ENCODE data around the gene TTLL7.

- TF ChIP-seq POLR2A (IDR thresholded peaks at IDR 0.05) (no peak), CTCF (IDR thresholded peaks at IDR 0.05) (peak in 1 of 7 experiments; percentile 4)
These were observed 97.3 kb downstream of the TTLL7 start for GRCh38 chr1:83901547-83902155.
